HG03457 (cell line): ENCODE data around the gene HMG20A.

Experiments used
- ATAC-seq: cut with Tn5 transposase; IDR thresholded peaks from one replicate; pipeline ENCODE4 v1.9.1; 2021; ENCODE audit warnings: moderate number of reproducible peaks; ENCODE audit not compliant: unreplicated experiment

Gene HMG20A

GRCh38 chr15:77426871-77427270, 6.2 kb downstream of the HMG20A start:
- ATAC-seq: no peak

- no peak for ATAC-seq
These were observed 9.5 kb downstream of the HMG20A start for GRCh38 chr15:77430213-77430612.

DNA sequence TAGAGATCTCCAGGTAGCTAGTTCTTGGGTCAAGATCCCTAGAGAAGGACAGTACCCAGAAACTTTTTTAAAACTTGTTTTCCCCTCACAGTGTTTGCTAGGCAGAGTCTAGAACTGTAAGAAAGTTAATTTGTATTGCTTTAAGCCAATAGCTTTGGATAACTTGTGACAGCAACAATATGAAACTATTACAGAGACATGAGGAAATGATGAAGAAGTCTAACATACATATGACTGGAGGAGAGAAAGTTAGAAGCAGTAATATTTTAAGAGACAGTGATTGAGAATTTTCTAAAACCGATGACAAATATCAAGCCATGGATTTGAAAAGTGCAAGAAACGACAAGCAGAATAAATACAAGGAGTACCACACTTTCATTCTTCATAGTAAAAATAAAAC, 10.0 kb downstream of the HMG20A start:
- ATAC-seq: no peak

DNA sequence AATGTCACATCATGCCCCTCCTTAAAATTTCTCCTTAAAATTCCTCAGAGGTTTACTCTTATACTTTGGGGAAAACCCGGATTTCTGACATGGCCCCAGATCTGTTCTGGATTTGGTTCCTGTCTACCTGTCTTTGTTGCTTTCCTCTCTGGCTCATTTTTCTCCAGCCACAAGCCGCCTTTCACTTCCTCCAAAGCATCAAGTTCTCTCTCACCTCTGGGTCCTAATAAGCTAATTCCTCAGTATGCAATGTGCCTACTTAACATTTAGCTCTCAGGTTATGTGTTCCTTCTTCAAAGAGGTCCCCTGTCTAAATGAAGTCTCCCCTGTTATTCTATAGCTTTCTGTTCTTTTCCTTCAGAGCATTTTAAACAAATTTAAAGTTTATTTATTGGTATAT, 16.1 kb downstream of the HMG20A start:
- ATAC-seq: no peak

GRCh38 chr15:77437264-77437663, 16.6 kb downstream of the HMG20A start:
- ATAC-seq: no peak

DNA sequence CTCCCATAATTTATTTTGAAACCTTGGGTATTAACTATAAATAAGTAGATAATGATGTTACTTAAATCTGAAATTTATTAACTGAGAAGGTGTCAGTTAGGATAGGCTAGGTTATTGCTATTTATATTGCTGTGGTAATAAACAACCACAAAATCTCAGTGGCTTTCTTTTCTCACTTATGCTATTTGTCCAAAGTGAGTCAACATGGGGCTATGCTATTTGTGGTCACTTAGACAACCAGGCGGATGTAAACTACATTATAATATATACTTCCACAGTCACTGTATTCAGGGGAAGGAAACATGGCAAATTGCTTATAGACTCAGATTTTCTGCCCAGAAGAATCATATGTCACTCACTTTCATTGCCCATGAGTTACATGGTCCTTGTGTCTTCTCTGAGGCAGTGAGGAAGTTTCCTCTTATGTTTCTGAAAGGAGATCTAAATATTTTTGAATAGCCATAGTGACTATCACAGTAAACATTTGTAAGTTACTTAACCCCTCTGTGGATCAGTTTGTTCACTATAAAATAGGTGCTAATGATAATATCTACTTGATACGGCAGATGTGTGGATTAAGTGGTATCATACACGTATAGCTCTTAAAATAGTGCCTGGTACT, 19.8 kb downstream of the HMG20A start:
- no peak for ATAC-seq

- no peak for ATAC-seq
These were observed 26.2 kb downstream of the HMG20A start for GRCh38 chr15:77446840-77447390.

DNA sequence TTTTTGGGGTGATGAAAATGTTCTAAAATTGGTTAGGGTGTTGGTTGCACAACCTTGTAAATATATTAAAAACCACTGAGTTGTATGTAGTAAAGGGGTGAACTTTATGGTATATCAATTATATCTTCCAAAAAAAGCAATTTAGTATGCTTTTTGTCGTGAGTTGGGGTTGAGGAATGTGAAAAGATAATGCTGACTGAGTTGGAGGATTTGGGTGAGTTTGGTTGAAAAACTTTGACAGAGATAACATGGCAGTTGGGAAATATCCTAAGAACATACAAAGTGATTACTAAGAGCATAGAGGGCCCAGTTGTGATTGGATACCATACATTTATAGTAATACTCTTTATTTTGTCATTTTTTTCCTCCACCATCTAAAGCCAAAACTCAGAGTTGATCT, 33.6 kb downstream of the HMG20A start:
- no peak for ATAC-seq

GRCh38 chr15:77454951-77455350, 34.3 kb downstream of the HMG20A start:
- ATAC-seq: no peak

DNA sequence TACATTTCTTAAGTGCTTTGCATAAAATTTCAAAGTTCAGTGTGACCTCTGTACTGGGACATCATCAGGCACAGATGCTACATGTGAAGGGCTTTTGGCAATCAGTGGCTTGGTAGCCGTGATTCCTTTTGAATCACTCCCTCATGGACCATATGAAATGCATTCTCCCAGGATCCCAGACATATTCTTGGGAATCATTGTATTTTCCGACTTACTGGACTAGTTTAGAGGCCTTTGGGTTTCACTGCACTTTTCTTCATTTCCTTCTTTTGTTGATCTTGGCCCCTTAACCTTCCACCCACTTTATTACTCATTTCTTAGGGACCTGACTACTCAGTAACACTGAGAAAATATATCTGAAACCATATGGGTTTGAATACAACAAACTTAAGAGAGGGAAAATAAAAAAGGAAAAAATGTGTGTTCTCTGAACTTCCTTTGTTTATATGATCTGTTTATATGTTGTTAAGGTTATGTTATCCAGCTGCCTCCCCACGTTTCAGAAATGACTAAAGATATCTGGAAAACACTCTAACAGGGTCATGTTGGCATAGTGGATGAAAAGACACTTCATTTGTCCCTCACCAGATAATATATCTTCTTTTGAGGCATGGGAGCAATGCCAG, 35.1 kb downstream of the HMG20A start:
- ATAC-seq: no peak

DNA sequence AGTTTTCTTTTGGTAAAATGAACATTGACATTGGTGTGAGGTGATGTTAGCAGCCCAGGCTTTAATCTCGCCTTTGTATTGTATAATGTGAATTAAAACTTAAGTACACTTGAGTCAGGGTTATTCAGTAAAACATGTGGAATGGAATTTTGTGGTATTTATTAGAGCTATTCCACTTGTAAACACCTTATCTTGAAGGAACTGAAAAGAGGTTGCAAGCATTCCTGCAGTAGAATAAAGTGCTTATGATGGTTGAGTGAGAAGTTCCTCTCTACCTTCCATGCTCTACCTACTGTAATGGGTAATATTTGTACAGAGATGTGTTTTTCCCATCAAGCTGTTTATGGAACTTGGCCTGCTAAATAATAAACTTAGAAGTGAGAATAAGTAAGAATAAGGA, 36.1 kb downstream of the HMG20A start:
- no peak for ATAC-seq

DNA sequence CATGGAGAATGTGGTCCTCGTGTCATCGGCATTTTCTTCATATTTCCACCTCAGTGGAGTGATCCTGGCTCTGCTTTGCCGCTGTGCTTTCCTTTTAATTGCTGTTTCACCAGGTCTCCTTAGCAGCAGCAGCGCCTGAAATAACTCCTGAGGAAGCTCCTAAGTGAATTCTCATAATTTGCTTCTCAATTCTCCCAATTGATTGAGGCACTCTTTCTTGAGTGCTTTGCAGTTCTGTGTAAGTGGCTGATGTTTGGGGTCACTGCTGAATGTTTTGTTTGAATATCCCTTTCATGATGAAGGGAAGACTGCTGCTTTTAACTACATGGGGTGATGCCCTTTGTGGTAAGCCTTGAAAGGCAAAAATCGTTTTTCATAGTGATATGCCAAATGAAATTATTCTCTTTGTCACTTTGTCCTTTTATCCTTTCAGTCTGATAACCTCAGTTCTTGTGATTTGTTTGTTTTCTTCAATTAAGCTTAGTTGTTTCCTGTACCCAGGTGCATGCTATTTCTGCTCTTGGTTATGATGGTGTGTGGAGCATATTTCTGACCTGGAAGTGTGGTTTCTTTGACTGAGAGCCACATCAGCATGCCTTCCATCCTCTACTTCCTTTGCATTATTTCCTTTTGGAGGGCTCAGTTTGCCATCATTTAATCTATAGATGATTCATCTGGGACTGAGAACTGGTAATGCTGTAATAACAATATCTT, 36.7 kb downstream of the HMG20A start:
- ATAC-seq: no peak

DNA sequence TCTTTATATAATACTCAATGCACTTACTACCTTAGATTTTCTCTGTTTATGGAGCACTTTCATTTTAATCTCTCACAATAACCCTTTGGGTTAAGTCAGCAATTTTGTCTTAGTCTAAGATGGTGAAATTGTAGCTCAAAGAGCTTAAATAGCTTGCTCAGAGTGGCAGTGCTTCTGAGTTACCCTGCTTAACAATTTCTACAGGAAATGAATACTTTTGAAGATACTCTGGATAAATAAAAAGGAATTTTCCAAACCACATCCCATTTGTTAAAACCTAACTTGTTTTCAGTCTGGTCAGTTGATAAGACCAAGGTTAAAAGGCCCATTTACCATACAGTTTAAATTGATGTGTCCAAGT, 37.2 kb downstream of the HMG20A start:
- ATAC-seq: no peak

DNA sequence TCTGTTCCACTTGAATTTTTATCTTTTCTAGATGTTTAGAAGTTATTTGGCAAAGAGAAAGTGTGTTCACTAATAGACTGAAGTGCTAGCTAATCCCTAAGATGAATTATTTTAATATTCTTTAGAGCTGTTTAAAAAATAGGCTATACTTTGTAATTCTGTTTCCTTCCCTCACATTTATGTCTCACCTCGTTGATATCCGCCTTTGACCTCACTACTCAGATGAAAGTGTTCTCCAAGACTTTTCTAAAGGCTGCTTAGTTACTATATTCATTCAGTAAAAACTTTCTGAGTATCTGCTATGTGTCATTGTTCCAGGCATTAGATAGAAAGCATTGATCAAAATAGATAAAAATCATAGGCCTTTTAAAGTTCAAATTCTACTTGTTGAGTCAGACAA, 38.3 kb downstream of the HMG20A start:
- ATAC-seq: no peak

DNA sequence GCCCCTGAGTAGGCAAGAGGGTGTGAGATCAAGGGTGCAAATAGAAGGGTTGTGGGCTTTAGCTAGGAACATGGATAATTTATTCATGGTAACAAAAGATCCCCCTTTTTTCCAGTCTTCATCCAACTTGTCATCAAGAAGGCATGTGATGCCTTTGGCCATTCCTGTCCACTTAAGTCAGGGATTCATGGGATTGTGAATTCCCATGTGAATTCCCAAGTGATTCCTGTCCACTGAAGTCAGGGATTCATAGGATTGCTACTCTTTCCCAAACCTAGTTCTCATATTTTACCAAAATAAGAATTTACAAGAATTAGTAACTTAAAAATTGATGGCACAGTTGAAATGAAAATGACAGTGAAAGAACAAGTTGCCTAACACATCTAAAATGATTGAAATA, 40.8 kb downstream of the HMG20A start:
- ATAC-seq: no peak

DNA sequence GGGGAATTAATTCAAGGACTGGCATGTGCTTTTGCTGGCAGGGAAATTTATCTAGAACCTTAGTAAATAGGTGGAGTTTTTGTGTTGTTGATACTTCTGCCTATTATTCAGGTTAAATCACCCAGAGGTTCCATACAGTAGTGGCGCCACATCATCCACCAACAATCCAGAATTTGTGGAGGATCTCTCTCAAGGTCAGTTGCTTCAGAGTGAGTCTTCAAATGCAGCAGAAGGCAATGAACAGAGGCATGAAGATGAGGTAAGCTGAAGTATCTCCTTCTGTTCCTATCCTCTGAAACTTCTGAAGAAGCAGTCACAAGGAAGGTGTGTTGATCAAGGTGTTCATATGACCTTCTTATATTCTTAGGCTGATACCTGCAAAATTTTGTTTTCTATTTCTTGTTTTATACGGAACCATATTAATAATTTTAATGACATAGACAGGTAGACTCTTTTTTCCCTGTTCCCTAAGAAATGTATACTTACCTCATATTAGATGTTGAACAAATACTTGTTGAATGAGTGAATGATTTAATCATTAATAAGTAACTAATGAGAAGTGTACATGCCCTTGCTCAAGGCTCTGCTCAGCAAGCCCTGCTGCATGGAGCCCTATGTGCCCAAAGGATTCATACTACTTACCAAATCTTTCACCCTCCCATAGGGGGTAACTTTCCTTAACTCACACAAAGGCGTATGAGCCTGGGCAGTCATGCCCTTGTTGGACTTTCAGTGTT, 43.6 kb downstream of the HMG20A start:
- no peak for ATAC-seq

DNA sequence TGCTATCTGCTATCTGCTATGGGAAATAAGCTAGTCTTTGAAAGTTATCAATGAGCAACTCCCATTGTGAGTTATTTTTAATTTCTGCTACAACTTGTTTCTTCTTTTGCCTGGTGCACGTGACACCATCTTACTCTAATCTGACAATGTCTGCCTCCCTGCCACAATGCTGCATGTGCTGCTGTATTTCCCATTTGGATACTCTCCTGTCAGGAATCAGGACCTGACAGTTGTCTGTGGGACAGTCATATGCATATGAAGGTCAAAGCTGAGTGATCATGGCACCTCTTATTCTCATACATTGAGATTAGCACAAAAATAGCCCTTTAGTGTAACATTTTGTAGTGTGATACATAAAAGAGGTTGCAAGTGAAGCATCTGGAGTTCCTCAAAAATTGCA, 45.8 kb downstream of the HMG20A start:
- ATAC-seq: no peak

DNA sequence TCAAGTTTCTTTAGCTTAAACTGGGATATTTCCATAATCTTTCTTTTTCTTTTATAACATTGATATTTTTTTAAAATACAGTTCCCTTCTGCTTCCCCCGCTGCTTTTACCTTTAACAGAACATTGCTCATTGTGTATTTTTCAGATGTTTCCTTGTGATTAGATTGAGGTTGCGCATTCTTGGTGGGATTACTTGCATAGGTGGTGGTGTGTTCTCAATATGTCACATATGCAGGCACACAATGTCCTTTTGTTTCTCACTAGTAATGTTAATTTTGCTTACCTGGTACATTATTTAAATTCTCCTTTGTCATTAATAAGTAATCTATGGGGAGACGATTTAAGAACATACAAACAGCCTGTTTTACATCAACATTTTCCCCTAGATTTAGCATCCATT, 48.2 kb downstream of the HMG20A start:
- ATAC-seq: no peak

- ATAC-seq: no peak
These were observed 49.5 kb downstream of the HMG20A start for GRCh38 chr15:77470235-77470634.

GRCh38 chr15:77473328-77473727, 52.6 kb downstream of the HMG20A start:
- ATAC-seq: no peak

DNA sequence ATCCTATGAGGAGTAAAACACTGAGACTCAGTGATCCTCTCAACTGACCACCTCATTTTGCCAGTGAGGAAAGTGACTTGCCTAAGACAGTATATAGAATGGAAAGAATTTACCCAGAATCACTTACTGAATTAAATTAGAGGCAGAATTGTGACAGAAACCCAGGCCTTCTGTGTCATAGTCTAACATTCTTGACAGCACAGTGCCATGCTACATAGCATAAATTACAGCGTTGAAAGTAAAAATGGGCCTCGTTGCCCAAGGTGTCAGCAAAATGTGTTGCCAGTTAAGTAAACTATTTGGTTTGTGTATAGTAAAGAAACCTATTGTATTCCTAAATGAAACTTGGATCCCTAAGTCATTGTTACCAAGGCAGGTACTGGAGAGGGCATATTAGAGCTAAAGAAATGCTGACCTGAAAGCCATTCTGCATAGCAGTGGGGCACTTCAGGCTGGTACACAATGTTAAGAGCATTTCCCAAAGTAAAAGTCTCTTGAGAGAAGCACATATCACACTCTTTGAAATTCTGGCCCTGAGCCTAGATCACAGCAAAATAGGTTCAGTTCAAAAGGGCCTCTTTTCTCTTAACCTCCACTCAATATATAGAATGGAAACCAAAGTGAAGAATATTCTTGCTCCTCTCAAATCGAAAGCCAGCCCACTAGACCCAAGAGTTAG, 53.8 kb downstream of the HMG20A start:
- ATAC-seq: no peak
